Measurements from ENCODE around the gene CPVL. TPM values are rescaled to one million over a fixed set of nuclear protein-coding genes. Genes with fewer than 3 reads are reported as not detected.

The CPVL gene
- total RNA-seq, 1 donor from 2014 or later = 22.2 TPM

DNA sequence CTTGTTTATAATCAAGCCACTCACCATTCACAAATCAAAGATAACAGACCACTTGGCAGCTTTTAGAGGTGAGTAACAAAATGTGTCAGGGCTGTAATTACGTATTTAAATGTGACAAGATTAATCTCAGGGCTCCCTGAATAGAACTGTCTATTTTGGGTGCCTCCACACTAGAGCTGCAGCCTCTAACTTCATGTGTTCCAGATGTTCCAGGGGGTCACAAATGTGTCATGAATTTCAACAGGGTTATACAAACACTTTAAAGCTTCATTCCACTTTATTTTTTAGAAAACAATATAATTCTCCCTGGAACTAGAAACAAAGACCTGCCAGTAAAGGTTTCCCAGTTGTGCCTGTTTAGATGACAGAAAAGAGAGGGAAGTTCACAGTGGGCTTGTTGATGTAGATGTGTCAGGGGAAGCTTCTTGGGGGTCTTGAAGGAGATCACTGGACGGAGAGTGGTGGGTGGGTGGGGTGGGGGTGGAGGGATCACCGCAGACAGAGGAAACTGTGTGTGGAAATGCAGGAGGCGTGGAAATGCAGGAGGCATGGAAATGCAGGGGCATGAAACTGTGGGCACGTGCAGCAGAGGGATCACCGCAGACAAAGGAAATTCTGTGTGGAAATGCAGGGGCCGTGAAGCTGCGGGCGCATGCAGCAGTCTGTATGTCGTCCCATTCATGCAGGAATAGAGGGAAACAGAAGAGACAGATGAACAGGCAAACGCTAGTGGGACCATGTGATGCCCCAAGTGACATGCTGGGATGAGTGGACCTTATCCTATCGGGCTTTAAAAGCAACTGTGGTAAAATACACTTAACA, 146.2 kb downstream of the CPVL start:
- no peak overlapping the region for H3K4me3 Mint-ChIP-seq (ENCODE audit: unreplicated experiment)
- Histone ChIP-seq H4K20me1 (ENCODE audit: insufficient read depth, low read length) (no peaks in the 10 kb centered on the region), H3K4me2 (ENCODE audit: low read length) (no peak overlapping the region), H3K4me1 (ENCODE audit: insufficient read depth, low read length) (no peaks in the 10 kb centered on the region), H3K4me3 (ENCODE audit: insufficient read depth, low read depth, low read length) (no peak overlapping the region), H3K9me3 (ENCODE audit: insufficient read depth, low read depth, low read length) (no peaks in the 10 kb centered on the region), H3K27ac (ENCODE audit: low read depth, low read length) (no peak overlapping the region), H3K9ac (ENCODE audit: low read length) (no peak overlapping the region), H3K36me3 (ENCODE audit: insufficient read depth, low read length) (no peaks in the 10 kb centered on the region), H3K27me3 (ENCODE audit: insufficient read depth, low read length) (peaks cover 9% of the 10 kb centered on the region), H3K79me2 (ENCODE audit: insufficient read depth, low read length) (no peaks in the 10 kb centered on the region), H2AFZ (ENCODE audit: low read depth, low read length) (no peak overlapping the region)
- no peaks in the 10 kb centered on the region for H3K4me1 Mint-ChIP-seq (ENCODE audit: low read depth, unreplicated experiment)
- H3K9me3 Mint-ChIP-seq (ENCODE audit: unreplicated experiment) = no peaks in the 10 kb centered on the region
- H3K36me3 Mint-ChIP-seq (ENCODE audit: low read depth, unreplicated experiment) = peaks cover 2% of the 10 kb centered on the region
- DNase-seq (ENCODE audit: low read depth) = no peak
- H3K27ac Mint-ChIP-seq (ENCODE audit: unreplicated experiment) = peak overlapping the region; percentile 34
- no peak for TF ChIP-seq EZH2 (IDR thresholded peaks at IDR 0.05; ENCODE audit: insufficient read depth, low read length)
- TF ChIP-seq, protein P1, sequence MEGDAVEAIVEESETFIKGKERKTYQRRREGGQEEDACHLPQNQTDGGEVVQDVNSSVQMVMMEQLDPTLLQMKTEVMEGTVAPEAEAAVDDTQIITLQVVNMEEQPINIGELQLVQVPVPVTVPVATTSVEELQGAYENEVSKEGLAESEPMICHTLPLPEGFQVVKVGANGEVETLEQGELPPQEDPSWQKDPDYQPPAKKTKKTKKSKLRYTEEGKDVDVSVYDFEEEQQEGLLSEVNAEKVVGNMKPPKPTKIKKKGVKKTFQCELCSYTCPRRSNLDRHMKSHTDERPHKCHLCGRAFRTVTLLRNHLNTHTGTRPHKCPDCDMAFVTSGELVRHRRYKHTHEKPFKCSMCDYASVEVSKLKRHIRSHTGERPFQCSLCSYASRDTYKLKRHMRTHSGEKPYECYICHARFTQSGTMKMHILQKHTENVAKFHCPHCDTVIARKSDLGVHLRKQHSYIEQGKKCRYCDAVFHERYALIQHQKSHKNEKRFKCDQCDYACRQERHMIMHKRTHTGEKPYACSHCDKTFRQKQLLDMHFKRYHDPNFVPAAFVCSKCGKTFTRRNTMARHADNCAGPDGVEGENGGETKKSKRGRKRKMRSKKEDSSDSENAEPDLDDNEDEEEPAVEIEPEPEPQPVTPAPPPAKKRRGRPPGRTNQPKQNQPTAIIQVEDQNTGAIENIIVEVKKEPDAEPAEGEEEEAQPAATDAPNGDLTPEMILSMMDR (IDR thresholded peaks at IDR 0.05; ENCODE audit: insufficient read depth, low read depth, low read length) = no peak
- no peak for FAIRE-seq
- no peaks in the 10 kb centered on the region for H3K27me3 Mint-ChIP-seq (ENCODE audit: low read depth, unreplicated experiment)

DNA sequence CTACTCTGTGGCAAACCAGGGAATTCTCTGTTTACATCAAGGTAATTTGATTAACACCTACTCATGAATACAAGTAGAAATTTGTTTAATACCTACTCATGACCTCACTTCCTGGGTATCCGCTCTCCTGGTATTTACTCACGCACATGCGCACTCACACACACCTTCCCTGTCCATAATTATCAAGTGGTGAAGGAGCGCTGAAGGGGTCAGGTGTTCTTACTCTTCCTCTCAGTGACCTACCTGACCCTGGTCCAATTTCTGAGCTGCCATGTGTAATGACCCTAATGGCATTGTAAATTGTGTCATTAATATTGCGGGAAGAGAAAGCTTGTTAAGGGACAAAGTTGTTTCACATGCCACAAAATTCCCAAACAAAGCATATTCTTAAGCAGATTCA, 146.9 kb downstream of the CPVL start:
- FAIRE-seq = no peak
- no peak overlapping the region for H3K27ac Mint-ChIP-seq (ENCODE audit: unreplicated experiment)

More for the DNA sequence above, 146.9 kb downstream of the CPVL start:
- Histone ChIP-seq H3K27me3 (ENCODE audit: insufficient read depth, low read length) (peaks cover 9% of the 10 kb centered on the region), H3K79me2 (ENCODE audit: insufficient read depth, low read length) (no peaks in the 10 kb centered on the region), H3K9me3 (ENCODE audit: insufficient read depth, low read depth, low read length) (no peaks in the 10 kb centered on the region), H3K36me3 (ENCODE audit: insufficient read depth, low read length) (no peaks in the 10 kb centered on the region), H3K9ac (ENCODE audit: low read length) (no peak overlapping the region), H4K20me1 (ENCODE audit: insufficient read depth, low read length) (no peaks in the 10 kb centered on the region), H3K4me1 (ENCODE audit: insufficient read depth, low read length) (no peaks in the 10 kb centered on the region), H3K4me2 (ENCODE audit: low read length) (no peak overlapping the region), H2AFZ (ENCODE audit: low read depth, low read length) (no peak overlapping the region), H3K27ac (ENCODE audit: low read depth, low read length) (no peak overlapping the region), H3K4me3 (ENCODE audit: insufficient read depth, low read depth, low read length) (no peak overlapping the region)
- DNase-seq (ENCODE audit: low read depth) = no peak
- no peaks in the 10 kb centered on the region for H3K27me3 Mint-ChIP-seq (ENCODE audit: low read depth, unreplicated experiment)
- no peak overlapping the region for H3K4me3 Mint-ChIP-seq (ENCODE audit: unreplicated experiment)
- no peaks in the 10 kb centered on the region for H3K4me1 Mint-ChIP-seq (ENCODE audit: low read depth, unreplicated experiment)
- TF ChIP-seq, protein P1 (IDR thresholded peaks at IDR 0.05; ENCODE audit: insufficient read depth, low read depth, low read length) = no peak
- TF ChIP-seq EZH2 (IDR thresholded peaks at IDR 0.05; ENCODE audit: insufficient read depth, low read length) = no peak
- no peaks in the 10 kb centered on the region for H3K9me3 Mint-ChIP-seq (ENCODE audit: unreplicated experiment)
- peaks cover 2% of the 10 kb centered on the region for H3K36me3 Mint-ChIP-seq (ENCODE audit: low read depth, unreplicated experiment)
